Cerebellar nuclear complex (tissue), 1 donor: Measurements from ENCODE around the gene PDSS2.
"Not testable (repeated sequence)": the region's sequence is repeated elsewhere in the genome, so short reads cannot be mapped to it uniquely, and the experiment has no call there.

Source experiments
- DNase-seq, 2 experiments: peaks; one replicate each; lab custom pipeline; 2025; lab: John Stamatoyannopoulos, UW

PDSS2 gene

GRCh38 chr6:107216197-107216933 is 243.0 kb downstream of the PDSS2 start:
- no peak for DNase-seq

GRCh38 chr6:107215334-107215733 is 244.0 kb downstream of the PDSS2 start:
- no peak for DNase-seq

- DNase-seq, result no peak
Measured at GRCh38 chr6:107214655-107215054, 244.7 kb downstream of the PDSS2 start.

GRCh38 chr6:107209406-107210305 is 249.7 kb downstream of the PDSS2 start:
- no peak for DNase-seq

- DNase-seq, result no peak
Measured at GRCh38 chr6:107207251-107207873, 252.0 kb downstream of the PDSS2 start.

GRCh38 chr6:107205058-107205998 is 254.0 kb downstream of the PDSS2 start:
- DNase-seq, result no peak

- DNase-seq, result no peak
Measured at GRCh38 chr6:107202876-107203468, 256.4 kb downstream of the PDSS2 start.

- no peak for DNase-seq
Measured at GRCh38 chr6:107198631-107199416, 260.5 kb downstream of the PDSS2 start.

- no peak for DNase-seq
Measured at GRCh38 chr6:107196152-107196551, 263.2 kb downstream of the PDSS2 start.

GRCh38 chr6:107194723-107195122 is 264.6 kb downstream of the PDSS2 start:
- not testable (repeated sequence) for DNase-seq

GRCh38 chr6:107192830-107193229 is 266.5 kb downstream of the PDSS2 start:
- DNase-seq, result no peak

GRCh38 chr6:107187630-107188029 is 271.7 kb downstream of the PDSS2 start:
- DNase-seq, result no peak

- DNase-seq, result no peak
Measured at GRCh38 chr6:107186047-107186446, 273.3 kb downstream of the PDSS2 start.

GRCh38 chr6:107185391-107185970 is 273.9 kb downstream of the PDSS2 start:
- DNase-seq, result no peak

- no peak for DNase-seq
Measured at GRCh38 chr6:107184435-107184834, 274.9 kb downstream of the PDSS2 start.

GRCh38 chr6:107180099-107180498 is 279.3 kb downstream of the PDSS2 start:
- no peak for DNase-seq

- no peak for DNase-seq
Measured at GRCh38 chr6:107179004-107179403, 280.4 kb downstream of the PDSS2 start.

GRCh38 chr6:107173779-107174178 is 285.6 kb downstream of the PDSS2 start:
- DNase-seq, result no peak

- DNase-seq, result no peak
Measured at GRCh38 chr6:107171513-107171912, 287.9 kb downstream of the PDSS2 start.

- not testable (repeated sequence) for DNase-seq
Measured at GRCh38 chr6:107164299-107164698, 295.1 kb downstream of the PDSS2 start.
